AG20443 (cell line): ENCODE data around the gene ATF4.

Source experiments
- DNase-seq: peaks from one replicate; pipeline ENCODE4 v3.0.0; 2012; ENCODE audit warnings: low spot score, mixed read lengths

The ATF4 gene

GRCh38 chr22:39528681-39529486 is 8.5 kb downstream of the ATF4 start:
- DNase-seq, result peak; percentile 88

GRCh38 chr22:39529487-39529851 is 9.1 kb downstream of the ATF4 start:
- DNase-seq, result no peak

- DNase-seq, result no peak
These were observed 9.8 kb downstream of the ATF4 start for GRCh38 chr22:39530116-39530515.

GRCh38 chr22:39530692-39531331 is 10.4 kb downstream of the ATF4 start:
- DNase-seq, result peak; percentile 38

- peak; percentile 96 for DNase-seq
These were observed 12.1 kb downstream of the ATF4 start, which contains the start of gene RPS19BP1 for GRCh38 chr22:39532215-39533073. TSS of gene RPS19BP1 (minus strand) at chr22:39532748. CDS start at chr22:39532738, 10 bp downstream.

GRCh38 chr22:39534092-39534506 is 13.7 kb downstream of the ATF4 start:
- no peak for DNase-seq

- DNase-seq, result peak; percentile 90
These were observed 14.4 kb downstream of the ATF4 start for GRCh38 chr22:39534591-39535356.

GRCh38 chr22:39535357-39535725 is 15.0 kb downstream of the ATF4 start:
- no peak for DNase-seq

GRCh38 chr22:39535831-39536449 is 15.6 kb downstream of the ATF4 start:
- no peak for DNase-seq

GRCh38 chr22:39536711-39537110 is 16.3 kb downstream of the ATF4 start:
- no peak for DNase-seq

GRCh38 chr22:39537975-39538374 is 17.6 kb downstream of the ATF4 start:
- DNase-seq, result no peak

GRCh38 chr22:39543095-39543494 is 22.7 kb downstream of the ATF4 start:
- peak; percentile 55 for DNase-seq

GRCh38 chr22:39545386-39546365 is 25.3 kb downstream of the ATF4 start:
- DNase-seq, result peak; percentile 67

GRCh38 chr22:39546889-39547586 is 26.7 kb downstream of the ATF4 start:
- peak; percentile 52 for DNase-seq

- no peak for DNase-seq
These were observed 27.2 kb downstream of the ATF4 start for GRCh38 chr22:39547587-39547947.

GRCh38 chr22:39553429-39553828 is 33.1 kb downstream of the ATF4 start:
- no peak for DNase-seq

- DNase-seq, result no peak
These were observed 33.8 kb downstream of the ATF4 start for GRCh38 chr22:39554151-39554550.

- DNase-seq, result peak; percentile 43
These were observed 36.8 kb downstream of the ATF4 start for GRCh38 chr22:39556970-39557841.
